COLO829 (cell line): ENCODE results near the gene GNB1.
A peak's percentile ranks its signal among the peaks of the same experiment; 100 is the strongest.
"Not testable (repeated sequence)": the region's sequence is repeated elsewhere in the genome, so short reads cannot be mapped to it uniquely, and the experiment has no call there.

ENCODE experiments used
- DNase-seq: peaks from one replicate; pipeline ENCODE4 v3.0.0; 2012; ENCODE audit warnings: low spot score

Gene GNB1

GRCh38 chr1:1858382-1859086, 32.4 kb downstream of the GNB1 start:
- DNase-seq: peak; percentile 69

GRCh38 chr1:1857096-1857703, 33.7 kb downstream of the GNB1 start:
- DNase-seq: no peak

GRCh38 chr1:1856161-1856560, 34.7 kb downstream of the GNB1 start:
- DNase-seq: not testable (repeated sequence)

GRCh38 chr1:1853593-1854257, 37.2 kb downstream of the GNB1 start:
- peak; percentile 39 for DNase-seq

GRCh38 chr1:1852619-1853414, 38.1 kb downstream of the GNB1 start:
- DNase-seq: no peak

GRCh38 chr1:1847890-1848289, 43.0 kb downstream of the GNB1 start:
- DNase-seq: no peak

GRCh38 chr1:1847061-1847850, 43.6 kb downstream of the GNB1 start:
- DNase-seq: no peak

GRCh38 chr1:1846386-1846918, 44.4 kb downstream of the GNB1 start:
- no peak for DNase-seq

GRCh38 chr1:1842360-1843146, 48.3 kb downstream of the GNB1 start:
- DNase-seq: no peak

- no peak for DNase-seq
Measured at GRCh38 chr1:1841575-1841995, 49.3 kb downstream of the GNB1 start.

GRCh38 chr1:1839311-1839965, 51.4 kb downstream of the GNB1 start:
- no peak for DNase-seq

- no peak for DNase-seq
Measured at GRCh38 chr1:1836119-1836518, 54.8 kb downstream of the GNB1 start.

- DNase-seq: no peak
Measured at GRCh38 chr1:1835546-1835945, 55.3 kb downstream of the GNB1 start.

GRCh38 chr1:1833916-1834325, 57.0 kb downstream of the GNB1 start:
- DNase-seq: no peak

- DNase-seq: no peak
Measured at GRCh38 chr1:1833456-1833855, 57.4 kb downstream of the GNB1 start.

- DNase-seq: no peak
Measured at GRCh38 chr1:1832820-1833219, 58.1 kb downstream of the GNB1 start.

- DNase-seq: no peak
Measured at GRCh38 chr1:1832166-1832565, 58.7 kb downstream of the GNB1 start.

- no peak for DNase-seq
Measured at GRCh38 chr1:1827089-1827848, 63.6 kb downstream of the GNB1 start.

- DNase-seq: no peak
Measured at GRCh38 chr1:1826356-1827088, 64.4 kb downstream of the GNB1 start.
